ENCODE results near the gene TSR3.

Gene TSR3

GRCh38 chr16:1342526-1343427 lies 8.9 kb downstream of the TSR3 start:
- Histone ChIP-seq H3K4me1 (ENCODE audit: control insufficient read depth, insufficient read depth, low read length) (peaks cover 9% of the 10 kb centered on the region; the same call in 1 of the 2 replicates), H3K36me3 (ENCODE audit: control insufficient read depth, insufficient read depth, low read length) (0 out of 2 replicates have a peak, but pooled peaks cover 3% of the 10 kb centered on the region), H3K27ac (ENCODE audit: low read depth, low read length) (no peak overlapping the region), H3K9me3 (ENCODE audit: control insufficient read depth, insufficient read depth, low read depth, low read length) (no peaks in the 10 kb centered on the region), H3K27me3 (ENCODE audit: control insufficient read depth, insufficient read depth, low read length) (peaks cover 68% of the 10 kb centered on the region), H3K4me3 (ENCODE audit: low read depth, low read length) (peak overlapping the region; percentile 51), H3K9ac (ENCODE audit: low read length) (no peak overlapping the region)

- Histone ChIP-seq H3K27ac (ENCODE audit: low read depth, low read length) (no peak overlapping the region), H3K4me1 (ENCODE audit: control insufficient read depth, insufficient read depth, low read length) (peaks cover 9% of the 10 kb centered on the region; the same call in 1 of the 2 replicates), H3K9me3 (ENCODE audit: control insufficient read depth, insufficient read depth, low read depth, low read length) (no peaks in the 10 kb centered on the region), H3K27me3 (ENCODE audit: control insufficient read depth, insufficient read depth, low read length) (peaks cover 78% of the 10 kb centered on the region), H3K4me3 (ENCODE audit: low read depth, low read length) (no peak overlapping the region), H3K9ac (ENCODE audit: low read length) (no peak overlapping the region), H3K36me3 (ENCODE audit: control insufficient read depth, insufficient read depth, low read length) (no peaks in the 10 kb centered on the region)
Measured at GRCh38 chr16:1341495-1342420, 9.9 kb downstream of the TSR3 start.

- Histone ChIP-seq H3K4me1 (ENCODE audit: control insufficient read depth, insufficient read depth, low read length) (peaks cover 9% of the 10 kb centered on the region; the same call in 1 of the 2 replicates), H3K9ac (ENCODE audit: low read length) (no peak overlapping the region), H3K27ac (ENCODE audit: low read depth, low read length) (no peak overlapping the region), H3K9me3 (ENCODE audit: control insufficient read depth, insufficient read depth, low read depth, low read length) (no peaks in the 10 kb centered on the region), H3K36me3 (ENCODE audit: control insufficient read depth, insufficient read depth, low read length) (no peaks in the 10 kb centered on the region), H3K27me3 (ENCODE audit: control insufficient read depth, insufficient read depth, low read length) (peaks cover 87% of the 10 kb centered on the region), H3K4me3 (ENCODE audit: low read depth, low read length) (no peak overlapping the region)
Measured at GRCh38 chr16:1340730-1341494, 10.8 kb downstream of the TSR3 start.

GRCh38 chr16:1338855-1339675 lies 12.6 kb downstream of the TSR3 start:
- no peak overlapping the region for H3K27ac ChIP-seq (ENCODE audit: low read depth, low read length)
- no peaks in the 10 kb centered on the region for H3K9me3 ChIP-seq (ENCODE audit: control insufficient read depth, insufficient read depth, low read depth, low read length)
- no peak overlapping the region for H3K9ac ChIP-seq (ENCODE audit: low read length)
- no peaks in the 10 kb centered on the region for H3K36me3 ChIP-seq (ENCODE audit: control insufficient read depth, insufficient read depth, low read length)
- H3K4me3 ChIP-seq (ENCODE audit: low read depth, low read length), result no peak overlapping the region
- peaks cover 94% of the 10 kb centered on the region for H3K27me3 ChIP-seq (ENCODE audit: control insufficient read depth, insufficient read depth, low read length)
- H3K4me1 ChIP-seq (ENCODE audit: control insufficient read depth, insufficient read depth, low read length), result peaks cover 13% of the 10 kb centered on the region; the same call in 1 of the 2 replicates

- H3K27ac ChIP-seq (ENCODE audit: low read depth, low read length), result no peak overlapping the region
- no peak overlapping the region for H3K9ac ChIP-seq (ENCODE audit: low read length)
- H3K9me3 ChIP-seq (ENCODE audit: control insufficient read depth, insufficient read depth, low read depth, low read length), result no peaks in the 10 kb centered on the region
- H3K36me3 ChIP-seq (ENCODE audit: control insufficient read depth, insufficient read depth, low read length), result no peaks in the 10 kb centered on the region
- no peak overlapping the region for H3K4me3 ChIP-seq (ENCODE audit: low read depth, low read length)
- H3K4me1 ChIP-seq (ENCODE audit: control insufficient read depth, insufficient read depth, low read length), result peaks cover 9% of the 10 kb centered on the region; the same call in 1 of the 2 replicates
- peaks cover 93% of the 10 kb centered on the region for H3K27me3 ChIP-seq (ENCODE audit: control insufficient read depth, insufficient read depth, low read length)
Measured at GRCh38 chr16:1338119-1338730, 13.5 kb downstream of the TSR3 start.

- H3K4me1 ChIP-seq (ENCODE audit: control insufficient read depth, insufficient read depth, low read length), result peaks cover 7% of the 10 kb centered on the region; the same call in 1 of the 2 replicates
- no peak overlapping the region for H3K9ac ChIP-seq (ENCODE audit: low read length)
- H3K27ac ChIP-seq (ENCODE audit: low read depth, low read length), result no peak overlapping the region
- H3K36me3 ChIP-seq (ENCODE audit: control insufficient read depth, insufficient read depth, low read length), result no peaks in the 10 kb centered on the region
- H3K9me3 ChIP-seq (ENCODE audit: control insufficient read depth, insufficient read depth, low read depth, low read length), result no peaks in the 10 kb centered on the region
- H3K4me3 ChIP-seq (ENCODE audit: low read depth, low read length), result no peak overlapping the region
- peaks cover 97% of the 10 kb centered on the region for H3K27me3 ChIP-seq (ENCODE audit: control insufficient read depth, insufficient read depth, low read length)
Measured at GRCh38 chr16:1337486-1337885, 14.2 kb downstream of the TSR3 start.

GRCh38 chr16:1336619-1337018 lies 15.1 kb downstream of the TSR3 start:
- peaks cover 97% of the 10 kb centered on the region for H3K27me3 ChIP-seq (ENCODE audit: control insufficient read depth, insufficient read depth, low read length)
- H3K9me3 ChIP-seq (ENCODE audit: control insufficient read depth, insufficient read depth, low read depth, low read length), result no peaks in the 10 kb centered on the region
- no peak overlapping the region for H3K4me3 ChIP-seq (ENCODE audit: low read depth, low read length)
- no peak overlapping the region for H3K27ac ChIP-seq (ENCODE audit: low read depth, low read length)
- peaks cover 9% of the 10 kb centered on the region; the same call in 1 of the 2 replicates for H3K4me1 ChIP-seq (ENCODE audit: control insufficient read depth, insufficient read depth, low read length)
- H3K9ac ChIP-seq (ENCODE audit: low read length), result no peak overlapping the region
- no peaks in the 10 kb centered on the region for H3K36me3 ChIP-seq (ENCODE audit: control insufficient read depth, insufficient read depth, low read length)

GRCh38 chr16:1335996-1336395 lies 15.7 kb downstream of the TSR3 start:
- Histone ChIP-seq H3K4me1 (ENCODE audit: control insufficient read depth, insufficient read depth, low read length) (peaks cover 15% of the 10 kb centered on the region; the same call in 1 of the 2 replicates), H3K36me3 (ENCODE audit: control insufficient read depth, insufficient read depth, low read length) (no peaks in the 10 kb centered on the region), H3K9me3 (ENCODE audit: control insufficient read depth, insufficient read depth, low read depth, low read length) (no peaks in the 10 kb centered on the region), H3K27me3 (ENCODE audit: control insufficient read depth, insufficient read depth, low read length) (peaks cover 96% of the 10 kb centered on the region), H3K9ac (ENCODE audit: low read length) (no peak overlapping the region), H3K27ac (ENCODE audit: low read depth, low read length) (no peak overlapping the region), H3K4me3 (ENCODE audit: low read depth, low read length) (no peak overlapping the region)

- H3K9me3 ChIP-seq (ENCODE audit: control insufficient read depth, insufficient read depth, low read depth, low read length), result peaks cover 1% of the 10 kb centered on the region
- no peaks in the 10 kb centered on the region for H3K36me3 ChIP-seq (ENCODE audit: control insufficient read depth, insufficient read depth, low read length)
- H3K4me1 ChIP-seq (ENCODE audit: control insufficient read depth, insufficient read depth, low read length), result peaks cover 15% of the 10 kb centered on the region; the same call in 1 of the 2 replicates
- no peak overlapping the region for H3K9ac ChIP-seq (ENCODE audit: low read length)
- peaks cover 90% of the 10 kb centered on the region for H3K27me3 ChIP-seq (ENCODE audit: control insufficient read depth, insufficient read depth, low read length)
- no peak overlapping the region for H3K4me3 ChIP-seq (ENCODE audit: low read depth, low read length)
- no peak overlapping the region for H3K27ac ChIP-seq (ENCODE audit: low read depth, low read length)
Measured at GRCh38 chr16:1335211-1335971, 16.3 kb downstream of the TSR3 start.
